Fibroblast of skin of right biceps (primary cell): ENCODE results near the gene ADH5.
"Not testable (repeated sequence)": the region's sequence is repeated elsewhere in the genome, so short reads cannot be mapped to it uniquely, and the experiment has no call there.

Experiments
- DNase-seq: peaks from one replicate; pipeline ENCODE4 v3.0.0-alpha.2; 2013

ADH5 gene

GRCh38 chr4:99028187-99028586 lies 60.4 kb downstream of the ADH5 start:
- DNase-seq = peak; percentile 38

GRCh38 chr4:99027304-99027703 lies 61.3 kb downstream of the ADH5 start:
- no peak for DNase-seq

- no peak for DNase-seq
These were observed 63.1 kb downstream of the ADH5 start for GRCh38 chr4:99025506-99025905.

- DNase-seq = no peak
These were observed 63.9 kb downstream of the ADH5 start for GRCh38 chr4:99024481-99025275.

GRCh38 chr4:99023800-99024251 lies 64.8 kb downstream of the ADH5 start:
- DNase-seq = not testable (repeated sequence)

- DNase-seq = no peak
These were observed 66.0 kb downstream of the ADH5 start for GRCh38 chr4:99022566-99022965.

GRCh38 chr4:99021386-99021785 lies 67.2 kb downstream of the ADH5 start:
- no peak for DNase-seq
